MM.1S (cell line): ENCODE results near the gene CLIP4.

Experiments
- DNase-seq: peaks from one replicate; pipeline ENCODE4 v3.0.0-alpha.2; 2015
- H2AFZ ChIP-seq: fragments of 300-600 bp; sonication (generic); 2 replicates; pipeline ENCODE4 v1.6.0; 2016; ENCODE audit warnings: antibody characterized with exemption, low read length
- H3F3A ChIP-seq: fragments of 300-600 bp; sonication (generic); 2 replicates; pipeline ENCODE4 v1.6.1; 2016; ENCODE audit warnings: mild to moderate bottlenecking, antibody characterized with exemption, low read length, moderate library complexity, mixed read lengths; ENCODE audit not compliant: insufficient read depth
- H3K27ac ChIP-seq: fragments of 300-600 bp; sonication (generic); 2 replicates; pipeline ENCODE4 v1.5.1; 2016; ENCODE audit warnings: mild to moderate bottlenecking, low read length
- H3K27me3 ChIP-seq: fragments of 300-600 bp; sonication (generic); replicated peaks from 2 replicates; pipeline ENCODE4 v1.6.0; 2016; ENCODE audit warnings: low read length; ENCODE audit not compliant: insufficient read depth
- H3K36me3 ChIP-seq: fragments of 300-600 bp; sonication (generic); replicated peaks from 2 replicates; pipeline ENCODE4 v1.6.1; 2016; ENCODE audit warnings: mild to moderate bottlenecking, low read length, mixed read lengths; ENCODE audit not compliant: insufficient read depth
- H3K4me1 ChIP-seq: fragments of 300-600 bp; sonication (generic); 2 replicates; pipeline ENCODE4 v1.6.1; 2016; ENCODE audit warnings: low read length, mixed read lengths
- H3K4me2 ChIP-seq: fragments of 300-600 bp; sonication (generic); 2 replicates; pipeline ENCODE4 v1.6.0; 2016; ENCODE audit warnings: low read depth, low read length
- H3K4me3 ChIP-seq: fragments of 300-600 bp; sonication (generic); 2 replicates; pipeline ENCODE4 v1.5.1; 2016; ENCODE audit warnings: low read length, mixed read lengths
- H3K79me2 ChIP-seq: fragments of 300-600 bp; sonication (generic); 2 replicates; pipeline ENCODE4 v1.6.1; 2016; ENCODE audit warnings: mixed run types, low read length, mixed read lengths
- H3K9ac ChIP-seq: fragments of 300-600 bp; sonication (generic); 2 replicates; pipeline ENCODE4 v1.6.1; 2016; ENCODE audit warnings: low read length, mixed read lengths
- H3K9me2 ChIP-seq: fragments of 300-600 bp; sonication (generic); replicated peaks from 2 replicates; pipeline ENCODE4 v1.6.1; 2016; ENCODE audit warnings: mild to moderate bottlenecking, low read length, mixed read lengths; ENCODE audit not compliant: insufficient read depth
- H3K9me3 ChIP-seq: fragments of 300-600 bp; sonication (generic); replicated peaks from 2 replicates; pipeline ENCODE4 v1.6.1; 2016; ENCODE audit warnings: mild to moderate bottlenecking, low read length, mixed read lengths; ENCODE audit not compliant: insufficient read depth
- H4K20me1 ChIP-seq: fragments of 300-600 bp; sonication (generic); 2 replicates; pipeline ENCODE4 v1.6.1; 2016; ENCODE audit warnings: mild to moderate bottlenecking, low read length, moderate library complexity, mixed read lengths; ENCODE audit not compliant: insufficient read depth
- EZH2 ChIP-seq: fragments of 300-600 bp; sonication (generic); optimal IDR thresholded peaks from 2 replicates; pipeline ENCODE3; 2017; ENCODE audit warnings: low read depth, mild to moderate bottlenecking, antibody characterized with exemption, low read length, mixed read lengths
- EZH2phosphoT487 ChIP-seq: fragments of 300-600 bp; sonication (generic); IDR thresholded peaks from 2 replicates; pipeline ENCODE4 v1.6.1; 2018; ENCODE audit warnings: antibody characterized with exemption, low read length
- TF ChIP-seq, protein P1 (sequence below): fragments of 300-600 bp; sonication (generic); IDR thresholded peaks from 2 replicates; pipeline ENCODE4 v1.5.1; 2016; ENCODE audit warnings: antibody characterized with exemption, low read length, mixed read lengths

CLIP4 gene

DNA sequence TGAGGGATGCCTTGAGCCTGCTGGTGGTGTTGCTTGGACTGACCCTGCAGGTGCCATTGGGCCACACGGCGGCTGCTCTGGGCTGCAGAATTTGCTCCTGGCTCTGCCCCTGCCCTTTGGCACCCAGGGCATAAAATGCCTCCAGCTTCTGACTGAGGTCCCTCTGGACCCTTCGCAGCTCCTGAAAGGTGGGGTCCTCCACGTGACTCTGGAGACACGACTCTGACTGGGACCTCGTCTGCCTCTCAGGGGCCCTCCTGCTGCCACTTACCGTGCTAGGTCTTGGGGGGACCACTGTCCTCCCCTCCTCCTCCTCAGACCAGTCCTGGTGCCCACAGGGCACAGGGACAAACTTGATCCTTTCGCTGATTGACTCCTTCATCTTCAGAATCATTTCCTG lies 43.0 kb upstream of the CLIP4 start:
- no peaks in the 10 kb centered on the region for H3F3A ChIP-seq
- H3K27ac ChIP-seq: no peak overlapping the region
- H3K36me3 ChIP-seq: no peaks in the 10 kb centered on the region
- H3K9ac ChIP-seq: no peak overlapping the region
- H3K27me3 ChIP-seq: no peaks in the 10 kb centered on the region
- no peak for DNase-seq
- H4K20me1 ChIP-seq: no peaks in the 10 kb centered on the region
- H3K9me2 ChIP-seq: no peaks in the 10 kb centered on the region
- no peaks in the 10 kb centered on the region for H3K4me1 ChIP-seq
- no peak overlapping the region for H2AFZ ChIP-seq
- TF ChIP-seq EZH2 (no peak), EZH2phosphoT487 (no peak)
- TF ChIP-seq, protein P1, sequence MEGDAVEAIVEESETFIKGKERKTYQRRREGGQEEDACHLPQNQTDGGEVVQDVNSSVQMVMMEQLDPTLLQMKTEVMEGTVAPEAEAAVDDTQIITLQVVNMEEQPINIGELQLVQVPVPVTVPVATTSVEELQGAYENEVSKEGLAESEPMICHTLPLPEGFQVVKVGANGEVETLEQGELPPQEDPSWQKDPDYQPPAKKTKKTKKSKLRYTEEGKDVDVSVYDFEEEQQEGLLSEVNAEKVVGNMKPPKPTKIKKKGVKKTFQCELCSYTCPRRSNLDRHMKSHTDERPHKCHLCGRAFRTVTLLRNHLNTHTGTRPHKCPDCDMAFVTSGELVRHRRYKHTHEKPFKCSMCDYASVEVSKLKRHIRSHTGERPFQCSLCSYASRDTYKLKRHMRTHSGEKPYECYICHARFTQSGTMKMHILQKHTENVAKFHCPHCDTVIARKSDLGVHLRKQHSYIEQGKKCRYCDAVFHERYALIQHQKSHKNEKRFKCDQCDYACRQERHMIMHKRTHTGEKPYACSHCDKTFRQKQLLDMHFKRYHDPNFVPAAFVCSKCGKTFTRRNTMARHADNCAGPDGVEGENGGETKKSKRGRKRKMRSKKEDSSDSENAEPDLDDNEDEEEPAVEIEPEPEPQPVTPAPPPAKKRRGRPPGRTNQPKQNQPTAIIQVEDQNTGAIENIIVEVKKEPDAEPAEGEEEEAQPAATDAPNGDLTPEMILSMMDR: no peak
- H3K9me3 ChIP-seq: no peaks in the 10 kb centered on the region
- no peak overlapping the region for H3K4me2 ChIP-seq
- no peaks in the 10 kb centered on the region for H3K79me2 ChIP-seq
- no peak overlapping the region for H3K4me3 ChIP-seq

DNA sequence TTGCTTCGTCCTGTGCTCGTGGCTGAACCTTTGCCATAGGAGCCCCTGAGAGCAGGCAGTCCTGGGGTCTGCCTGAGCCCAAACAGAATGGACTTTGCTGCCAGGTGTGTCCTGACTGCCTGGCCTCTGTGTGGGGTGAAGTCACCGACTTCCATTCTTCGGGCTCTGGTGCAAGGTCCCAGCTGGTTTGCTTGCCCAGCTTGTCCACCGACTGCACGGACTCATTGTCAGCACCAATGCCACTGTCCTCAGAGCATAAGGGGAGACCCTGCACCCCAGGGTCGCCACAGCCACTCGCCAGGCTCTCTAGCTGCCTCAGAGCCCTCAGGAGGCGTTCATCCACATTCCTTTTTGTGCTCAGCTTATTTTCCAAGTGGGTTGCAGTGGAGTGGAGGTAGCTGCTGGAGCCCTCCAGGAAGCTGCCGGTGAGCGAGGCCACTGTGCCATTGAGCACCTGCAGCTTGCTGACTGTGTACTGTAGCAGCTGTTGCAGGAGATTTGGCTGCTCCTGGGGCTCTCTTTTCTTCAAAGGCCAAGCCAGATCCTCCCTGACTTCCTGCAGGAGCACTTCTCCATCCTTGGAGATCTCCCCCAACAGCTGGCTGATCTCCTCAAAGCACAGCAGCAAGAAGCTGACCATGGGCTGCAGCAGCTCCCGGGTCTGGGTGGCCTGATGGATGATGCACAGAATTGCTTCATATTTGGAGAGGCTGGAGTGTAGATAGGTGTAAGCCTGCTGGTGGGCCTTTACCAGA lies 42.1 kb upstream of the CLIP4 start:
- no peaks in the 10 kb centered on the region for H3K9me2 ChIP-seq
- no peaks in the 10 kb centered on the region for H3F3A ChIP-seq
- no peaks in the 10 kb centered on the region for H3K79me2 ChIP-seq
- no peak overlapping the region for H3K4me3 ChIP-seq
- H3K4me1 ChIP-seq: no peaks in the 10 kb centered on the region
- H4K20me1 ChIP-seq: no peaks in the 10 kb centered on the region
- no peaks in the 10 kb centered on the region for H3K36me3 ChIP-seq
- no peak for DNase-seq
- H3K4me2 ChIP-seq: no peak overlapping the region
- TF ChIP-seq EZH2 (no peak), EZH2phosphoT487 (no peak)
- TF ChIP-seq, protein P1: no peak
- H3K9me3 ChIP-seq: no peaks in the 10 kb centered on the region
- H3K27ac ChIP-seq: no peak overlapping the region
- no peak overlapping the region for H3K9ac ChIP-seq
- H3K27me3 ChIP-seq: no peaks in the 10 kb centered on the region
- H2AFZ ChIP-seq: no peak overlapping the region

DNA sequence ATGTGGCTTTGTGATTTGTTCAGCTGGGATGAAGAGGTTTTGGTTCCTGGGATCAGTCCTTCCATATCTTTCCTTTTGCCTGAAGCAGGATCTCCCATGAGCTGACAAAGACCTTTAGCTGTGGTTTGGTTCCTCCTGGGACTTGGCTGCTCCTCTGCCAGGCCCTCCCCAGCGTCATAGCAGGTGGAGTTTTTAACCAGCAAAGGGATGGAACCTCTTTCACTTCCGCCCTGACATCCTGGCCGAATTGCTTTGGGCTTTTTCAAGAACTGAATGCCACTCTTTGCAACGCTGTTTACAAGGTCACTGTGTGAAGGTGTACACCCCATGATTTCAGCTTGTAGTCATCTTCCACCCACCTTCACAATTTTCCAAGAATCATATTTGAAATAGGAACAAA lies 41.3 kb upstream of the CLIP4 start:
- no peaks in the 10 kb centered on the region for H3K9me3 ChIP-seq
- H3F3A ChIP-seq: no peaks in the 10 kb centered on the region
- no peaks in the 10 kb centered on the region for H3K79me2 ChIP-seq
- H3K27ac ChIP-seq: no peak overlapping the region
- no peaks in the 10 kb centered on the region for H3K4me1 ChIP-seq
- no peak overlapping the region for H3K4me2 ChIP-seq
- TF ChIP-seq EZH2 (no peak), EZH2phosphoT487 (no peak)
- TF ChIP-seq, protein P1: no peak
- H3K27me3 ChIP-seq: no peaks in the 10 kb centered on the region
- no peak overlapping the region for H3K9ac ChIP-seq
- no peak for DNase-seq
- no peak overlapping the region for H2AFZ ChIP-seq
- H3K4me3 ChIP-seq: no peak overlapping the region
- H4K20me1 ChIP-seq: no peaks in the 10 kb centered on the region
- H3K9me2 ChIP-seq: no peaks in the 10 kb centered on the region
- no peaks in the 10 kb centered on the region for H3K36me3 ChIP-seq
